ENCODE measurements around the gene CLASP1.

DNA sequence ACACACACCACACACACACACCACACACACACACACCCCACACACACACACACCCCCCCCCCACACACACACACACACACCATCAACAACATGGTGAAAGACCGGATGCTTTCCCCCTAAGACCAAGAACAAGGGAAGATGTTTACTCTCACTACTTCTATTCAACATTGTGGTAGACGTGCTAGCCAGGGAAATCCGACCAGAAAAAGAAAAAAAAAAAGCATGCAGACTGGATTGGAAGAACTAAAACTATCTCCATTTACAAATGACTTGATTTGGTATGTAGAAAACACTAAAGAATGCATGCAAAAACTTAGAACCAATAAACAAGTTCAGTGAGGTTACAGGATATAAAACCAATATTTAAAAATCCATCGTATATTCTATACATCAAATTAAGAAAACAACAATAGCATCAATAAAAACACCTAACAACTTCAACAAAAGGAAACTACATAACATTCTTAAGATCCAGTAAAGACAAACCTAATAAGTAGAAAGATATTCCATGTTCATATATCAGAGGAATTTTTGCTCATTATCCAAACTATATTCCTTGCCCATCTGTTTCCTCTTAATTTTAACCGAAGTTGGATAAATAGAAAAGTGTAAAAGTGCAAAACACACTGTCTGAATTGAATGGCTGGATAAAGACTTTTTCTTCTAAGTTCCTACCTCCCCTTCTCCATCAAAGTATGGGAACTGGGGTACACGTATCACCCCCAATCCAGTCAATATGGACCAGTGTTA lies 170.1 kb downstream of the CLASP1 start:
- TF ChIP-seq CTCF (IDR thresholded peaks at IDR 0.05) (no peak), POLR2A (IDR thresholded peaks at IDR 0.05) (no peak)
